K562 (cell line): ENCODE results near the gene CNPY2. TPM values are rescaled to one million over a fixed set of nuclear protein-coding genes. Genes with fewer than 3 reads are reported as not detected.

Experiments
- ASH1L ChIP-seq: fragments of 450-650 bp; IDR thresholded peaks from 2 replicates; pipeline ENCODE4 v1.6.1; 2018; ENCODE audit warnings: borderline replicate concordance, mild to moderate bottlenecking, low read depth; ENCODE audit not compliant: partially characterized antibody
- BACH1 ChIP-seq: fragments of 200-800 bp; sonication (Bioruptor generic); IDR thresholded peaks from 2 replicates; pipeline ENCODE4 v1.6.1; 2016; ENCODE audit warnings: missing genetic modification characterization, missing compliant biosample characterization
- CBX1 ChIP-seq: sonication (generic); IDR thresholded peaks from 2 replicates; pipeline ENCODE4 v1.6.1; 2016; ENCODE audit warnings: antibody characterized with exemption, low read depth, mild to moderate bottlenecking
- COPS2 ChIP-seq: fragments of 450-650 bp; conservative IDR thresholded peaks from 2 replicates; pipeline ENCODE4 v1.6.1; 2016; ENCODE audit warnings: mild to moderate bottlenecking, moderate library complexity
- CREB3L1 ChIP-seq: fragments of 450-650 bp; IDR thresholded peaks from 2 replicates; pipeline ENCODE4 v1.6.1; 2014; ENCODE audit warnings: low read depth, mild to moderate bottlenecking, moderate library complexity, borderline replicate concordance
- E2F1 ChIP-seq: sonication (generic); formaldehyde crosslinking; IDR thresholded peaks from 2 replicates; pipeline ENCODE4 v1.8.1; 2023; ENCODE audit warnings: mild to moderate bottlenecking, missing genetic modification reagents, moderate library complexity
- ELF1 ChIP-seq: fragments of 200-800 bp; sonication (Bioruptor generic); IDR thresholded peaks from 2 replicates; pipeline ENCODE4 v1.6.1; 2016; ENCODE audit warnings: missing genetic modification characterization, missing compliant biosample characterization
- HMGN3 ChIP-seq: IDR thresholded peaks from 2 replicates; pipeline ENCODE4 v1.6.1; 2011; ENCODE audit warnings: borderline replicate concordance, low read depth, mild to moderate bottlenecking, mixed read lengths, low read length; ENCODE audit not compliant: insufficient read length; ENCODE audit errors: extremely low read depth
- KDM5B ChIP-seq: fragments of 200-600 bp; sonication (generic); IDR thresholded peaks from 2 replicates; pipeline ENCODE4 v1.6.1; 2012; ENCODE audit warnings: low read depth, mild to moderate bottlenecking, moderate library complexity, low read length, control low read depth, inconsistent platforms; ENCODE audit not compliant: insufficient replicate concordance
- LEF1 ChIP-seq: fragments of 450-650 bp; IDR thresholded peaks from 2 replicates; pipeline ENCODE4 v1.6.1; 2016; ENCODE audit warnings: mild to moderate bottlenecking
- MTF1 ChIP-seq: fragments of 250-450 bp; sonication (Bioruptor Pico); IDR thresholded peaks from 2 replicates; pipeline ENCODE4 v1.9.0; 2021; ENCODE audit warnings: moderate library complexity, mild to moderate bottlenecking, inconsistent platforms, borderline replicate concordance
- MXI1 ChIP-seq: IDR thresholded peaks from 2 replicates; pipeline ENCODE4 v1.6.1; 2011; ENCODE audit warnings: low read depth, mild to moderate bottlenecking, improper control_type of control experiment, low read length
- NBN ChIP-seq: fragments of 450-650 bp; IDR thresholded peaks from 2 replicates; pipeline ENCODE4 v1.6.1; 2016; ENCODE audit warnings: low read depth, mild to moderate bottlenecking
- PCBP1 ChIP-seq: fragments of 200-400 bp; formaldehyde crosslinking; IDR thresholded peaks from 2 replicates; pipeline ENCODE4 v1.6.1; 2018; ENCODE audit warnings: mild to moderate bottlenecking, low read depth, low read length; ENCODE audit not compliant: poor library complexity, severe bottlenecking
- RBBP5 ChIP-seq: fragments of 200-600 bp; sonication (generic); IDR thresholded peaks from 2 replicates; pipeline ENCODE4 v1.6.1; 2012; ENCODE audit warnings: borderline replicate concordance, mild to moderate bottlenecking, low read length, control low read depth, inconsistent platforms; ENCODE audit not compliant: insufficient read depth, poor library complexity, severe bottlenecking
- SOX6 ChIP-seq: fragments of 450-650 bp; IDR thresholded peaks from 2 replicates; pipeline ENCODE4 v1.6.1; 2014; ENCODE audit warnings: mild to moderate bottlenecking
- SP1 ChIP-seq: sonication (generic); formaldehyde crosslinking; IDR thresholded peaks from 2 replicates; pipeline ENCODE4 v1.8.1; 2022; ENCODE audit warnings: mild to moderate bottlenecking, missing genetic modification reagents
- TAF1 ChIP-seq: IDR thresholded peaks from 2 replicates; pipeline ENCODE4 v1.6.1; 2011; ENCODE audit warnings: mild to moderate bottlenecking, low read length, moderate library complexity; ENCODE audit not compliant: insufficient read depth, control insufficient read depth, severe bottlenecking; ENCODE audit errors: extremely low read depth
- TARDBP ChIP-seq: fragments of 450-650 bp; IDR thresholded peaks from 2 replicates; pipeline ENCODE4 v1.6.1; 2016
- THRAP3 ChIP-seq: fragments of 450-650 bp; IDR thresholded peaks from 2 replicates; pipeline ENCODE4 v1.6.1; 2016; ENCODE audit warnings: mild to moderate bottlenecking, inconsistent platforms, borderline replicate concordance
- YY1 ChIP-seq, 3 experiments: IDR thresholded peaks; 2 replicates each; pipeline ENCODE4 v1.6.1; 2011; ENCODE audit warnings: low read length in 2 of 3, mild to moderate bottlenecking in 2 of 3, moderate library complexity in 2 of 3, borderline replicate concordance in 1 of 3, control low read depth in 1 of 3, low read depth in 1 of 3; ENCODE audit not compliant: insufficient read depth in 3 of 3, insufficient replicate concordance in 2 of 3, control insufficient read depth in 1 of 3, insufficient read length in 1 of 3; ENCODE audit errors: extremely low read depth in 1 of 3
- ZNF23 ChIP-seq: fragments of 250-450 bp; sonication (Bioruptor Pico); IDR thresholded peaks from 2 replicates; pipeline ENCODE4 v1.4.0; 2020; ENCODE audit warnings: mild to moderate bottlenecking
- ZNF589 ChIP-seq: fragments of 200-800 bp; sonication (Bioruptor generic); IDR thresholded peaks from 2 replicates; pipeline ENCODE4 v1.6.1; 2016; ENCODE audit warnings: low read depth, missing genetic modification characterization, missing compliant biosample characterization
- ZNF830 ChIP-seq: fragments of 250-450 bp; sonication (Bioruptor Pico); IDR thresholded peaks from 2 replicates; pipeline ENCODE4 v1.5.0; 2021; ENCODE audit warnings: mild to moderate bottlenecking
- polyA plus RNA-seq, 8 experiments: library from polyadenylated mRNA; depleted of rRNA in 4 of 8; stranded (reverse) in 5 of 8; unstranded in 3 of 8; fragments of >200 nt; fragmentation: Nextera tagmentation in 2 of 8; fragmentation: Illumina TruSeq in 1 of 8; extraction: Ambion mirVana in 2 of 8; extraction: Trizol in 1 of 8; gene quantifications; 2 replicates each; pipeline versions ENCODE4 v1.2.1 to v1.2.3, GENCODE V29; 2011 to 2014; ENCODE audit warnings: inconsistent platforms in 1 of 8, missing spikeins in 1 of 8
- total RNA-seq, 7 experiments: library from RNA; depleted of rRNA in 6 of 7; stranded (reverse); fragments of >200 nt in 6 of 7; fragmentation: Illumina TruSeq in 2 of 7; extraction: Trizol in 2 of 7; gene quantifications; 2 replicates each; pipeline versions ENCODE4 v1.2.1 to v1.2.3, GENCODE V29; 2011 to 2021; ENCODE audit warnings: low replicate concordance in 1 of 7

The CNPY2 gene
- total and polyA plus RNA-seq, 9 of the 15 experiments (the other 6 are each of a cell fraction or from before 2014, with no cell fraction given), result 33.8 to 190 (median 138) TPM

GRCh38 chr12:56359851-56360767 lies 44.3 kb upstream of the CNPY2 start, which contains the start of gene STAT2 (continued):
- 0 out of 2 replicates have a peak, but pooled peaks have one; percentile 22 for TF ChIP-seq SOX6
- peak; percentile 47 for TF ChIP-seq ASH1L
- peak; percentile 92 for TF ChIP-seq CREB3L1
- TF ChIP-seq YY1 (IDR thresholded peaks at IDR 0.05; ENCODE audit: borderline replicate concordance in 1 of 3, control insufficient read depth in 1 of 3, extremely low read depth in 1 of 3, insufficient read depth in 3 of 3, insufficient read length in 1 of 3, insufficient replicate concordance in 2 of 3, low read depth in 1 of 3, low read length in 2 of 3), result peak in 2 of 3 experiments; percentile 57 to 78
- TF ChIP-seq RBBP5, result peak; percentile 58
- TF ChIP-seq KDM5B, result peak; percentile 78
- no peak for TF ChIP-seq COPS2
- no peak for TF ChIP-seq ZNF830 (CRISPR knock-in tag)
- TF ChIP-seq ELF1 (tag), result peak; percentile 84
- TF ChIP-seq PCBP1, result no peak
- TF ChIP-seq E2F1, result peak; percentile 73; the same call in 1 of the 2 replicates
- no peak for TF ChIP-seq TARDBP
- TF ChIP-seq THRAP3, result no peak
- peak; percentile 78 for TF ChIP-seq TAF1
- TF ChIP-seq ZNF589, result 0 out of 2 replicates have a peak, but pooled peaks have one; percentile 34
- no peak for TF ChIP-seq MTF1 (CRISPR knock-in tag)
- no peak for TF ChIP-seq ZNF23
- peak; percentile 98 for TF ChIP-seq SP1 (CRISPR knock-in tag)
- peak; percentile 72; the same call in 1 of the 2 replicates for TF ChIP-seq MXI1
- TF ChIP-seq BACH1 (tag), result no peak
- TF ChIP-seq CBX1, result 0 out of 2 replicates have a peak, but pooled peaks have one; percentile 19
- no peak for TF ChIP-seq LEF1
- 0 out of 2 replicates have a peak, but pooled peaks have one; percentile 59 for TF ChIP-seq NBN
- peak; percentile 60 for TF ChIP-seq HMGN3
